ENCODE measurements around the gene KIF3B. TPM values are rescaled to one million over a fixed set of nuclear protein-coding genes. Genes with fewer than 3 reads are reported as not detected.
A peak's percentile ranks its signal among the peaks of the same experiment; 100 is the strongest.
"Not testable (repeated sequence)": the region's sequence is repeated elsewhere in the genome, so short reads cannot be mapped to it uniquely, and the experiment has no call there.

Gene KIF3B
- total RNA-seq, 1 donor from 2014 or later: 16.0 TPM

GRCh38 chr20:32294071-32294470 is 16.6 kb downstream of the KIF3B start:
- DNase-seq (ENCODE audit: low read depth): no peak

- DNase-seq (ENCODE audit: low read depth): no peak
Measured at GRCh38 chr20:32296412-32296811, 19.0 kb downstream of the KIF3B start.

- DNase-seq (ENCODE audit: low read depth): no peak
Measured at GRCh38 chr20:32296819-32297420, 19.5 kb downstream of the KIF3B start.

- DNase-seq (ENCODE audit: low read depth): no peak
Measured at GRCh38 chr20:32297439-32297838, 20.0 kb downstream of the KIF3B start.

- DNase-seq (ENCODE audit: low read depth): no peak
Measured at GRCh38 chr20:32300647-32301046, 23.2 kb downstream of the KIF3B start.

- DNase-seq (ENCODE audit: low read depth): no peak
Measured at GRCh38 chr20:32301719-32302506, 24.5 kb downstream of the KIF3B start.

GRCh38 chr20:32302507-32302872 is 25.0 kb downstream of the KIF3B start:
- DNase-seq (ENCODE audit: low read depth): no peak

GRCh38 chr20:32304131-32304746 is 26.8 kb downstream of the KIF3B start:
- DNase-seq (ENCODE audit: low read depth): no peak

GRCh38 chr20:32312718-32313424 is 35.4 kb downstream of the KIF3B start:
- no peak for DNase-seq (ENCODE audit: low read depth)

- no peak for DNase-seq (ENCODE audit: low read depth)
Measured at GRCh38 chr20:32314768-32315167, 37.3 kb downstream of the KIF3B start.

- no peak for DNase-seq (ENCODE audit: low read depth)
Measured at GRCh38 chr20:32315399-32315798, 37.9 kb downstream of the KIF3B start.

GRCh38 chr20:32315891-32316290 is 38.4 kb downstream of the KIF3B start:
- DNase-seq (ENCODE audit: low read depth): peak; percentile 83

- no peak for DNase-seq (ENCODE audit: low read depth)
Measured at GRCh38 chr20:32316667-32317066, 39.2 kb downstream of the KIF3B start.

GRCh38 chr20:32319100-32319499 is 41.6 kb downstream of the KIF3B start:
- DNase-seq (ENCODE audit: low read depth): no peak

GRCh38 chr20:32320305-32320704 is 42.9 kb downstream of the KIF3B start:
- DNase-seq (ENCODE audit: low read depth): no peak

- DNase-seq (ENCODE audit: low read depth): no peak
Measured at GRCh38 chr20:32321390-32321789, 43.9 kb downstream of the KIF3B start.

- not testable (repeated sequence) for DNase-seq (ENCODE audit: low read depth)
Measured at GRCh38 chr20:32322260-32322659, 44.8 kb downstream of the KIF3B start.

- not testable (repeated sequence) for DNase-seq (ENCODE audit: low read depth)
Measured at GRCh38 chr20:32323761-32324160, 46.3 kb downstream of the KIF3B start.

GRCh38 chr20:32325706-32326503 is 48.5 kb downstream of the KIF3B start:
- no peak for DNase-seq (ENCODE audit: low read depth)

GRCh38 chr20:32326504-32326845 is 49.0 kb downstream of the KIF3B start:
- DNase-seq (ENCODE audit: low read depth): no peak

- DNase-seq (ENCODE audit: low read depth): no peak
Measured at GRCh38 chr20:32327087-32327681, 49.7 kb downstream of the KIF3B start.
